Activated B cell treated with CpG ODN at 0.5 μM for 24 hours (primary cell): ENCODE results near the gene OBP2B. TPM values are rescaled to one million over a fixed set of nuclear protein-coding genes. Genes with fewer than 3 reads are reported as not detected.
"Not testable (repeated sequence)": the region's sequence is repeated elsewhere in the genome, so short reads cannot be mapped to it uniquely, and the experiment has no call there.

ENCODE experiments used
- ATAC-seq: fragments of 200-7000 bp; cut with Tn5 transposase; one replicate; pipeline ENCODE4 v1.10.0; 2021; ENCODE audit warnings: low read depth, mild to moderate bottlenecking, moderate library complexity
- CTCF ChIA-PET: fragments of 350-600 bp; sonication (Branson Sonifier 250); formaldehyde crosslinking; loops from one replicate; lab custom pipeline; 2021; ENCODE audit warnings: antibody characterized with exemption; lab: Charles Lee
- POLR2A ChIA-PET: fragments of 350-600 bp; sonication (Branson Sonifier 250); formaldehyde crosslinking; loops from one replicate; lab custom pipeline; 2021; ENCODE audit warnings: antibody characterized with exemption; lab: Charles Lee
- DNase-seq: peaks from one replicate; pipeline ENCODE4 v3.0.0; 2022
- H3K27ac Mint-ChIP-seq: one replicate; pipeline ENCODE4 v1.8.0; 2020; ENCODE audit warnings: mixed read lengths
- H3K27me3 Mint-ChIP-seq: one replicate; pipeline ENCODE4 v1.8.0; 2021; ENCODE audit warnings: mixed read lengths
- H3K36me3 Mint-ChIP-seq: one replicate; pipeline ENCODE4 v1.8.0; 2021; ENCODE audit warnings: low read depth, mixed read lengths
- H3K4me1 Mint-ChIP-seq: one replicate; pipeline ENCODE4 v1.8.0; 2021; ENCODE audit warnings: mixed read lengths
- H3K4me3 Mint-ChIP-seq: one replicate; pipeline ENCODE4 v1.8.0; 2020; ENCODE audit warnings: mild to moderate bottlenecking, mixed read lengths
- H3K9me3 Mint-ChIP-seq: one replicate; pipeline ENCODE4 v1.8.0; 2020; ENCODE audit warnings: mixed read lengths
- intact Hi-C: fragments of 100-400 bp; cut with micrococcal nuclease; formaldehyde crosslinking; loops from one replicate; pipeline ENCODE4 v1.15.1; 2024
- total RNA-seq: library from RNA; stranded (reverse); gene quantifications from 2 replicates; pipeline ENCODE4 v1.2.3, GENCODE V29; 2022
- TF ChIP-seq, protein P1 (sequence below): fragments of 200-600 bp; IDR thresholded peaks from one replicate; pipeline ENCODE4 v1.8.0; 2022; ENCODE audit warnings: antibody characterized with exemption, mild to moderate bottlenecking

The OBP2B gene
- total RNA-seq, 1 donor from 2014 or later, result not detected

GRCh38 chr9:133173056-133173455 is 36.0 kb downstream of the OBP2B start:
- Mint-ChIP-seq H3K4me3 (no peak overlapping the region), H3K9me3 (no peaks in the 10 kb centered on the region), H3K4me1 (peaks cover 17% of the 10 kb centered on the region), H3K36me3 (no peaks in the 10 kb centered on the region), H3K27me3 (peaks cover 8% of the 10 kb centered on the region), H3K27ac (no peak overlapping the region)
- TF ChIP-seq, protein P1, sequence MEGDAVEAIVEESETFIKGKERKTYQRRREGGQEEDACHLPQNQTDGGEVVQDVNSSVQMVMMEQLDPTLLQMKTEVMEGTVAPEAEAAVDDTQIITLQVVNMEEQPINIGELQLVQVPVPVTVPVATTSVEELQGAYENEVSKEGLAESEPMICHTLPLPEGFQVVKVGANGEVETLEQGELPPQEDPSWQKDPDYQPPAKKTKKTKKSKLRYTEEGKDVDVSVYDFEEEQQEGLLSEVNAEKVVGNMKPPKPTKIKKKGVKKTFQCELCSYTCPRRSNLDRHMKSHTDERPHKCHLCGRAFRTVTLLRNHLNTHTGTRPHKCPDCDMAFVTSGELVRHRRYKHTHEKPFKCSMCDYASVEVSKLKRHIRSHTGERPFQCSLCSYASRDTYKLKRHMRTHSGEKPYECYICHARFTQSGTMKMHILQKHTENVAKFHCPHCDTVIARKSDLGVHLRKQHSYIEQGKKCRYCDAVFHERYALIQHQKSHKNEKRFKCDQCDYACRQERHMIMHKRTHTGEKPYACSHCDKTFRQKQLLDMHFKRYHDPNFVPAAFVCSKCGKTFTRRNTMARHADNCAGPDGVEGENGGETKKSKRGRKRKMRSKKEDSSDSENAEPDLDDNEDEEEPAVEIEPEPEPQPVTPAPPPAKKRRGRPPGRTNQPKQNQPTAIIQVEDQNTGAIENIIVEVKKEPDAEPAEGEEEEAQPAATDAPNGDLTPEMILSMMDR, result no peak
- intact Hi-C loops, result no loop called here
- ATAC-seq (no peak), DNase-seq (no peak)
- POLR2A ChIA-PET, result no interaction called here
- CTCF ChIA-PET, result interaction anchor here (2.1 to 2.8 kb wide), 2 partner anchors 8 to 13 kb away, joined by 6 to 11 read pairs; no protein-coding TSS in a partner anchor

DNA sequence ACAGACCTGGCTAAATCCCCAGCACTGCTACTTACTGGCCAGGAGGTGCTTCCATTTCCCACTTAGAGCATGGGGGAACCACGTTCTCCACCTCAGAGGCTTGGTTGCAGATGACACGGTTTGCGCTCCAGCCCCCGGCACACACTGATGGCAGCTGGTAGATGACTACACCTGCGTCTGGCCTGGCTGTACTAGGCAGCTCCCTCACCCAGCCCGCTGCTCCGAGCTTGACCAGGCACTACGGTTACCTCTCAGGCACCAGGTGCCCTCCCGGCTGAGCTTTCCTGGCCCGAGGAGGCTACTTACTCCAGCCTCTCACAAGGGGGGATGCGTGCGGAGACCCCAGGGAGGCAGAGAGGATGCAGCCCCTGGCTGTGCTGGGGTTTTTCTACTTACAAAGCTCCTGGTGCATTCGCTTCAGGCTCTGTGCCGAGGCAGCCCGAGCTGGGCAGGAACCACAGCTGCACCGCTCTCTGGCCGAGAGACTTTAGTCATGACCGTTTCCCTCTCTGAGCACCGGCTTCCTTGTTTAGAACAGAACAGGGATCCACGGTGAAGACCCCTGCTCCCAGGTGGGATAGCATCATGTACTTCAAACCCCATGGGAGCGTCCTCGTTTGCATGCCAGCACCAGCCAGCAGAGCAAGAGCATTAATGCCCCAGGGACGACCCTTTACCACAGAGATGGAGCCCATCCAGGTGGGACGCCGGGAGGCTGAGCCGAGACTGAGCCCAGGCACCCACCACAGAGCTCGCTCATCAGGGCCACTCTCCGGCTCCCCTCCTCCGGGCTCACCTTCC is 37.7 kb downstream of the OBP2B start:
- H3K36me3 Mint-ChIP-seq, result no peaks in the 10 kb centered on the region
- no peak for DNase-seq
- H3K9me3 Mint-ChIP-seq, result no peaks in the 10 kb centered on the region
- H3K27ac Mint-ChIP-seq, result no peak overlapping the region
- ChIA-PET POLR2A (no interaction called here), CTCF (interaction anchor here (1.1 to 2.8 kb wide), 3 partner anchors 10 to 15 kb away, joined by 4 to 11 read pairs (median 6); no protein-coding TSS in a partner anchor)
- peak overlapping the region; percentile 73 for H3K4me3 Mint-ChIP-seq
- ATAC-seq, result peak; percentile 76
- H3K27me3 Mint-ChIP-seq, result peaks cover 7% of the 10 kb centered on the region
- TF ChIP-seq, protein P1, result no peak
- peaks cover 17% of the 10 kb centered on the region for H3K4me1 Mint-ChIP-seq
- intact Hi-C loops, result no loop called here

GRCh38 chr9:133170716-133171115 is 38.3 kb downstream of the OBP2B start:
- POLR2A ChIA-PET, result no interaction called here
- no peak for ATAC-seq
- no peaks in the 10 kb centered on the region for H3K9me3 Mint-ChIP-seq
- H3K27ac Mint-ChIP-seq, result no peak overlapping the region
- peaks cover 17% of the 10 kb centered on the region for H3K4me1 Mint-ChIP-seq
- H3K27me3 Mint-ChIP-seq, result peaks cover 7% of the 10 kb centered on the region
- TF ChIP-seq, protein P1, result no peak
- DNase-seq, result no peak
- CTCF ChIA-PET, result interaction anchor here (2.8 kb wide), 1 partner anchor 10 kb away, joined by 11 read pairs; no protein-coding TSS in a partner anchor
- intact Hi-C loops, result no loop called here
- no peaks in the 10 kb centered on the region for H3K36me3 Mint-ChIP-seq
- no peak overlapping the region for H3K4me3 Mint-ChIP-seq

- ATAC-seq, POLR2A ChIA-PET: not testable (repeated sequence)
These were observed 39.4 kb downstream of the OBP2B start for GRCh38 chr9:133169687-133170086.

GRCh38 chr9:133169102-133169501 is 39.9 kb downstream of the OBP2B start:
- Mint-ChIP-seq H3K4me1 (peaks cover 17% of the 10 kb centered on the region), H3K27me3 (peaks cover 4% of the 10 kb centered on the region), H3K27ac (no peak overlapping the region), H3K4me3 (no peak overlapping the region), H3K9me3 (no peaks in the 10 kb centered on the region), H3K36me3 (no peaks in the 10 kb centered on the region)
- ChIA-PET CTCF (no interaction called here), POLR2A (no interaction called here)
- intact Hi-C loops, result no loop called here
- TF ChIP-seq, protein P1, result no peak
- no peak for DNase-seq
- ATAC-seq, result no peak

More at GRCh38 chr9:133169687-133170086, 39.4 kb downstream of the OBP2B start:
- H3K9me3 Mint-ChIP-seq, H3K27me3 Mint-ChIP-seq, H3K4me3 Mint-ChIP-seq, CTCF ChIA-PET, H3K36me3 Mint-ChIP-seq, DNase-seq, H3K27ac Mint-ChIP-seq, intact Hi-C loops: not testable (repeated sequence)
- peaks cover 17% of the 10 kb centered on the region for H3K4me1 Mint-ChIP-seq
